ENCODE data around the gene RPTOR.

DNA sequence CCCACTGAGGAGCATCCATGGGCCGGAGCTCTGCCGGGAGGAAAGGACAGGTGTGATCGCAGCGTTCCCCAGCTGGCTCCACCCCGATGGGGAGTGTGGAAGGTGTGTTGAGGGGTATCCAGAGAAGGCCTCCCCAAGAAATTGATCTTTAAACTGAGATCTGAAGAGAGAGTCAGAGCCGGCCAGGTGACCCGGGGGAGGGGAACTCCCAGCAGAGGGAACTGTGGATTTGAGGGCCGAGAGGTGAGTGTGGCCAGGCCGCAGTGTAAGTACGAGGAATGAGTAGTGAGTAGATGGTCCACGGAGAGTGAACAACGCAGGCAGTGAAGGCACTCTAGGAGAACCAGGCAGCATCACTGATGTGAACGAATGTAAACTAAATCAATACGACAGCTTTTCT, 80.2 kb downstream of the RPTOR start:
- TF ChIP-seq, protein P1, sequence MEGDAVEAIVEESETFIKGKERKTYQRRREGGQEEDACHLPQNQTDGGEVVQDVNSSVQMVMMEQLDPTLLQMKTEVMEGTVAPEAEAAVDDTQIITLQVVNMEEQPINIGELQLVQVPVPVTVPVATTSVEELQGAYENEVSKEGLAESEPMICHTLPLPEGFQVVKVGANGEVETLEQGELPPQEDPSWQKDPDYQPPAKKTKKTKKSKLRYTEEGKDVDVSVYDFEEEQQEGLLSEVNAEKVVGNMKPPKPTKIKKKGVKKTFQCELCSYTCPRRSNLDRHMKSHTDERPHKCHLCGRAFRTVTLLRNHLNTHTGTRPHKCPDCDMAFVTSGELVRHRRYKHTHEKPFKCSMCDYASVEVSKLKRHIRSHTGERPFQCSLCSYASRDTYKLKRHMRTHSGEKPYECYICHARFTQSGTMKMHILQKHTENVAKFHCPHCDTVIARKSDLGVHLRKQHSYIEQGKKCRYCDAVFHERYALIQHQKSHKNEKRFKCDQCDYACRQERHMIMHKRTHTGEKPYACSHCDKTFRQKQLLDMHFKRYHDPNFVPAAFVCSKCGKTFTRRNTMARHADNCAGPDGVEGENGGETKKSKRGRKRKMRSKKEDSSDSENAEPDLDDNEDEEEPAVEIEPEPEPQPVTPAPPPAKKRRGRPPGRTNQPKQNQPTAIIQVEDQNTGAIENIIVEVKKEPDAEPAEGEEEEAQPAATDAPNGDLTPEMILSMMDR (IDR thresholded peaks at IDR 0.05) = no peak
- TF ChIP-seq SIN3A (IDR thresholded peaks at IDR 0.05; ENCODE audit: borderline replicate concordance, insufficient read depth, low read depth, low read length) (no peak), TCF7L2 (IDR thresholded peaks at IDR 0.05; ENCODE audit: low read depth, low read length) (no peak), POLR2AphosphoS5 (IDR thresholded peaks at IDR 0.05; ENCODE audit: low read depth, low read length) (no peak), REST (IDR thresholded peaks at IDR 0.05; ENCODE audit: insufficient read depth in 1 of 2, low read depth in 2 of 2, low read length in 1 of 2) (no peak)
